Hepatocyte (in vitro differentiated cells): ENCODE results near the gene BCAN.

Source experiments
- EZH2phosphoT487 ChIP-seq: fragments of 200-600 bp; sonication (generic); IDR thresholded peaks from one replicate; pipeline ENCODE4 v1.6.1; 2018; ENCODE audit warnings: antibody characterized with exemption, mild to moderate bottlenecking, low read depth, moderate library complexity; ENCODE audit not compliant: unreplicated experiment, severe bottlenecking
- TF ChIP-seq, protein P1 (sequence below): fragments of 200-600 bp; sonication (generic); IDR thresholded peaks from 2 replicates; pipeline ENCODE4 v1.5.1; 2016; ENCODE audit warnings: antibody characterized with exemption, mild to moderate bottlenecking; ENCODE audit not compliant: poor library complexity

DNA sequence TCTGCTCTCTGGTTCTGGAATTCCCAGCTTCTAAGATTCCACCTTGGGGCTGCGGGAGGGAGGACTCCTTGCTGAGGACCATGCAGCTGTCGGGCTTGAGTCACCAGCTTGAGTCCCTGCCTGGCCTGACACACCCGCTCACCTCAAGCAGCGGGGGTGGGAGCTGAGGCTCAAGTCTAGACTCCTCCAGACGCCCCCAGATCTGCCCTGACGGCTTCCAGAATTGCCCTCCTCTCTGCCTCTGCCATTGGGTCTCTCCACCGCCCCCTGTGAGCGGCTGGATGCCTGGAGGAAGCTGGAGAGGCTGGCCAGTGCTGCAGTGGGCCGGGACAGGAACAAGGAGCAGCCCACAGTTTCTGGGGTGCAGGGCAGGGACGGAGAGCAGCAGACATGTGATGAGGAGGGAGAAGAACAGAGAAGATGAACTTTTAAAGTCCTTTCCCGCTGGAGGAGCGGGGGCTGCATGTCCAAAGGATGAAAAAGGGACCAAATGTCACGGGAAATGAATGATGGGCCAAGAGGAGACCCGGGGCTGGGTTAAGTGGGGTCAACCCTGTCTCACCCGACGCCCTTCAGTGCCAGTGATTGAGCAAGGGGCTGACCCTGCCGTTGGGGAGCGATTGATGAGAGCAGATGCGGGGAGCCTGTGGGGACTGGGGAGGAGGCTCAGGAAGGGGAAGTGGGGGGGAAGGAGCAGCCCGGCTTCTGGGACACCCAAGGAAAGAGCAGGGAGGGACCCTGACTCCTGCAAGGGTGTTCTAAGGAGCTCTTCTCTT, 49.9 kb downstream of the BCAN start:
- TF ChIP-seq, protein P1, sequence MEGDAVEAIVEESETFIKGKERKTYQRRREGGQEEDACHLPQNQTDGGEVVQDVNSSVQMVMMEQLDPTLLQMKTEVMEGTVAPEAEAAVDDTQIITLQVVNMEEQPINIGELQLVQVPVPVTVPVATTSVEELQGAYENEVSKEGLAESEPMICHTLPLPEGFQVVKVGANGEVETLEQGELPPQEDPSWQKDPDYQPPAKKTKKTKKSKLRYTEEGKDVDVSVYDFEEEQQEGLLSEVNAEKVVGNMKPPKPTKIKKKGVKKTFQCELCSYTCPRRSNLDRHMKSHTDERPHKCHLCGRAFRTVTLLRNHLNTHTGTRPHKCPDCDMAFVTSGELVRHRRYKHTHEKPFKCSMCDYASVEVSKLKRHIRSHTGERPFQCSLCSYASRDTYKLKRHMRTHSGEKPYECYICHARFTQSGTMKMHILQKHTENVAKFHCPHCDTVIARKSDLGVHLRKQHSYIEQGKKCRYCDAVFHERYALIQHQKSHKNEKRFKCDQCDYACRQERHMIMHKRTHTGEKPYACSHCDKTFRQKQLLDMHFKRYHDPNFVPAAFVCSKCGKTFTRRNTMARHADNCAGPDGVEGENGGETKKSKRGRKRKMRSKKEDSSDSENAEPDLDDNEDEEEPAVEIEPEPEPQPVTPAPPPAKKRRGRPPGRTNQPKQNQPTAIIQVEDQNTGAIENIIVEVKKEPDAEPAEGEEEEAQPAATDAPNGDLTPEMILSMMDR: no peak
- TF ChIP-seq EZH2phosphoT487: no peak
